Choroid plexus epithelial cell (primary cell): ENCODE measurements around the gene HMG20A.
A peak's percentile ranks its signal among the peaks of the same experiment; 100 is the strongest.

Experiments
- DNase-seq: peaks from one replicate; pipeline ENCODE4 v3.0.0-alpha.2; 2010; ENCODE audit warnings: low read depth
- H3K4me3 ChIP-seq: 2 replicates; pipeline ENCODE4 v1.5.1; 2011; ENCODE audit warnings: low read depth, mild to moderate bottlenecking, control low read depth, low read length, moderate library complexity
- TF ChIP-seq, protein P1 (sequence below): conservative IDR thresholded peaks from 2 replicates; pipeline ENCODE4 v1.5.1; 2011; ENCODE audit warnings: low read depth, mild to moderate bottlenecking, control low read depth, inconsistent platforms, low read length, moderate library complexity

Gene HMG20A

DNA sequence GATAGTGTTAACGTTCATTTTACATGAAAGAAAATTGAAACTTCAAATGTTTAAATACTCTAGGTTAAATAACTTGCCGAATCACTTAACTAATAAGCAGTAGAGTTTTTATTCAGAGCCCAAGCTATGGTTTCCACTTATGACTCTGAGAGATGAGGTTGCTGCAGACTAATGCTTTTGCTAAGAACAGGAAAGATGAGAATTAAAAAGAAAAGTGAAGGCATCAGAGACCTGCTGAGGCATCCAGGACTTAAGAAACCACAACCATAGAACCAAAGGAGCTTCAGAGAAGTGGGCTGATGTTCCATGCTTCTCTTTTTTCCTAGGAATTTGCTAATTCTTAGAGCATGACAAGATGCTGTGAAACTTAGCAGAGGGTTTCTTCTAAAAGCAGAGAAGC, 9.5 kb downstream of the HMG20A start:
- DNase-seq: no peak

DNA sequence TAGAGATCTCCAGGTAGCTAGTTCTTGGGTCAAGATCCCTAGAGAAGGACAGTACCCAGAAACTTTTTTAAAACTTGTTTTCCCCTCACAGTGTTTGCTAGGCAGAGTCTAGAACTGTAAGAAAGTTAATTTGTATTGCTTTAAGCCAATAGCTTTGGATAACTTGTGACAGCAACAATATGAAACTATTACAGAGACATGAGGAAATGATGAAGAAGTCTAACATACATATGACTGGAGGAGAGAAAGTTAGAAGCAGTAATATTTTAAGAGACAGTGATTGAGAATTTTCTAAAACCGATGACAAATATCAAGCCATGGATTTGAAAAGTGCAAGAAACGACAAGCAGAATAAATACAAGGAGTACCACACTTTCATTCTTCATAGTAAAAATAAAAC, 10.0 kb downstream of the HMG20A start:
- no peak overlapping the region for H3K4me3 ChIP-seq
- DNase-seq: no peak
- TF ChIP-seq, protein P1, sequence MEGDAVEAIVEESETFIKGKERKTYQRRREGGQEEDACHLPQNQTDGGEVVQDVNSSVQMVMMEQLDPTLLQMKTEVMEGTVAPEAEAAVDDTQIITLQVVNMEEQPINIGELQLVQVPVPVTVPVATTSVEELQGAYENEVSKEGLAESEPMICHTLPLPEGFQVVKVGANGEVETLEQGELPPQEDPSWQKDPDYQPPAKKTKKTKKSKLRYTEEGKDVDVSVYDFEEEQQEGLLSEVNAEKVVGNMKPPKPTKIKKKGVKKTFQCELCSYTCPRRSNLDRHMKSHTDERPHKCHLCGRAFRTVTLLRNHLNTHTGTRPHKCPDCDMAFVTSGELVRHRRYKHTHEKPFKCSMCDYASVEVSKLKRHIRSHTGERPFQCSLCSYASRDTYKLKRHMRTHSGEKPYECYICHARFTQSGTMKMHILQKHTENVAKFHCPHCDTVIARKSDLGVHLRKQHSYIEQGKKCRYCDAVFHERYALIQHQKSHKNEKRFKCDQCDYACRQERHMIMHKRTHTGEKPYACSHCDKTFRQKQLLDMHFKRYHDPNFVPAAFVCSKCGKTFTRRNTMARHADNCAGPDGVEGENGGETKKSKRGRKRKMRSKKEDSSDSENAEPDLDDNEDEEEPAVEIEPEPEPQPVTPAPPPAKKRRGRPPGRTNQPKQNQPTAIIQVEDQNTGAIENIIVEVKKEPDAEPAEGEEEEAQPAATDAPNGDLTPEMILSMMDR: no peak

More for the DNA sequence above, 9.5 kb downstream of the HMG20A start:
- H3K4me3 ChIP-seq: no peak overlapping the region
- TF ChIP-seq, protein P1: no peak

DNA sequence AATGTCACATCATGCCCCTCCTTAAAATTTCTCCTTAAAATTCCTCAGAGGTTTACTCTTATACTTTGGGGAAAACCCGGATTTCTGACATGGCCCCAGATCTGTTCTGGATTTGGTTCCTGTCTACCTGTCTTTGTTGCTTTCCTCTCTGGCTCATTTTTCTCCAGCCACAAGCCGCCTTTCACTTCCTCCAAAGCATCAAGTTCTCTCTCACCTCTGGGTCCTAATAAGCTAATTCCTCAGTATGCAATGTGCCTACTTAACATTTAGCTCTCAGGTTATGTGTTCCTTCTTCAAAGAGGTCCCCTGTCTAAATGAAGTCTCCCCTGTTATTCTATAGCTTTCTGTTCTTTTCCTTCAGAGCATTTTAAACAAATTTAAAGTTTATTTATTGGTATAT, 16.1 kb downstream of the HMG20A start:
- no peak overlapping the region for H3K4me3 ChIP-seq
- TF ChIP-seq, protein P1: no peak
- no peak for DNase-seq

DNA sequence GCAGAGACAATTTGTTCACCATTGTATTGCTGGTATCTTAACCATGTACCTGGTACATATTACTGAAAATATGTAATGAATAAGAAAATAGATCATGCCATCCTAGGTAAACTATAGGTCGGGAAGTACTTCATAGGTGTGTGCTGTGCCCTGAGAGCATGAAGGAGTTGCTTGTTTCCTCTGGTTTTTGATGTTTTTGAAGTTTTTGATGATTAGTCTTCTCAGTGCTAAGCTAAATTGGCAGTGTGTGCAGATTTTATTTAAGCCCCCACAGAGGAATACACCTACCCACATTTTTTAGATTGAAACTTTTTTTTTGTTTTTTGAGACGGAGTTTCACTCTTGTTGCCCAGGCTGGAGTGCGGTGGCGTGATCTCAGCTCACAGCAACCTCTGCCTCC, 16.6 kb downstream of the HMG20A start:
- DNase-seq: no peak
- H3K4me3 ChIP-seq: no peak overlapping the region
- TF ChIP-seq, protein P1: no peak

DNA sequence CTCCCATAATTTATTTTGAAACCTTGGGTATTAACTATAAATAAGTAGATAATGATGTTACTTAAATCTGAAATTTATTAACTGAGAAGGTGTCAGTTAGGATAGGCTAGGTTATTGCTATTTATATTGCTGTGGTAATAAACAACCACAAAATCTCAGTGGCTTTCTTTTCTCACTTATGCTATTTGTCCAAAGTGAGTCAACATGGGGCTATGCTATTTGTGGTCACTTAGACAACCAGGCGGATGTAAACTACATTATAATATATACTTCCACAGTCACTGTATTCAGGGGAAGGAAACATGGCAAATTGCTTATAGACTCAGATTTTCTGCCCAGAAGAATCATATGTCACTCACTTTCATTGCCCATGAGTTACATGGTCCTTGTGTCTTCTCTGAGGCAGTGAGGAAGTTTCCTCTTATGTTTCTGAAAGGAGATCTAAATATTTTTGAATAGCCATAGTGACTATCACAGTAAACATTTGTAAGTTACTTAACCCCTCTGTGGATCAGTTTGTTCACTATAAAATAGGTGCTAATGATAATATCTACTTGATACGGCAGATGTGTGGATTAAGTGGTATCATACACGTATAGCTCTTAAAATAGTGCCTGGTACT, 19.8 kb downstream of the HMG20A start:
- DNase-seq: peak; percentile 77
- TF ChIP-seq, protein P1: no peak
- no peak overlapping the region for H3K4me3 ChIP-seq

DNA sequence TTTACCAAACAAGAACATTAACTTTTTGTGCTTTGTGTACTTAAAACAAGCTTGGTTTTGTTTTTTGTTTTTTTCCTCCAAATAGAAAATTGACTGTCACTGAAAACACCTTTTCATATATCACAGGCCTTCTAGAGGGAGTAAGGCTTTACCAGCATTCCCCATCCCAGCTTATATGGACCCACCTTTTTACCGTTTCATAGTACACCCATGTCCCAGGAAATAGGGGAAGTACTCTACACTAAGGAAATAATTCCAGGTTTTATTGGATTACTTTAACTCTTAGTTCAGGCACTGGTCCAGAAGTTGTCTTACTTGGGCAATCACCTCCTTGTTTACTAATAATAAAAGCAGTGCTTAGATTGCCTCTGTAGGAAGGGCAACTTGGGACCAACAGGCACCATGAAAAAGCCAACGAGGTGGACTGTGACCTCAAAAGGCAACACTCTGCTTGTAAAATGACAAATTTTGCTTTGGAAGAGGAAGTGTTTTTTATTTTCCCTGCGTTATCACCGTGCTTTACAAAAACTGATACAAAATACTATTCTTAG, 26.2 kb downstream of the HMG20A start:
- DNase-seq: no peak
- no peak overlapping the region for H3K4me3 ChIP-seq
- TF ChIP-seq, protein P1: no peak

DNA sequence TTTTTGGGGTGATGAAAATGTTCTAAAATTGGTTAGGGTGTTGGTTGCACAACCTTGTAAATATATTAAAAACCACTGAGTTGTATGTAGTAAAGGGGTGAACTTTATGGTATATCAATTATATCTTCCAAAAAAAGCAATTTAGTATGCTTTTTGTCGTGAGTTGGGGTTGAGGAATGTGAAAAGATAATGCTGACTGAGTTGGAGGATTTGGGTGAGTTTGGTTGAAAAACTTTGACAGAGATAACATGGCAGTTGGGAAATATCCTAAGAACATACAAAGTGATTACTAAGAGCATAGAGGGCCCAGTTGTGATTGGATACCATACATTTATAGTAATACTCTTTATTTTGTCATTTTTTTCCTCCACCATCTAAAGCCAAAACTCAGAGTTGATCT, 33.6 kb downstream of the HMG20A start:
- DNase-seq: peak; percentile 37
- no peak overlapping the region for H3K4me3 ChIP-seq
- TF ChIP-seq, protein P1: no peak
